A673 (cell line): ENCODE data around the gene CDC123. TPM values are rescaled to one million over a fixed set of nuclear protein-coding genes. Genes with fewer than 3 reads are reported as not detected.
A peak's percentile ranks its signal among the peaks of the same experiment; 100 is the strongest.

Experiments used
- BruUV-seq: library from RNA; stranded (reverse); fragments of 400-500 nt; replicated peaks from 2 replicates; lab custom pipeline; 2021; lab: Mats Ljungman, UMichigan
- CTCF ChIA-PET: fragments of 300-600 bp; sonication (Branson Sonifier 250); formaldehyde crosslinking; loops from one replicate; lab custom pipeline; 2022; ENCODE audit warnings: antibody characterized with exemption; lab: Charles Lee
- POLR2A ChIA-PET: fragments of 300-600 bp; sonication (Branson Sonifier 250); formaldehyde crosslinking; loops from one replicate; lab custom pipeline; 2022; ENCODE audit warnings: antibody characterized with exemption; ENCODE audit not compliant: low non-redundant PET; lab: Charles Lee
- DNase-seq: peaks from one replicate; pipeline ENCODE4 v3.0.0-alpha.2; 2015; ENCODE audit warnings: low spot score
- H3K27ac ChIP-seq: fragments of 200-600 bp; sonication (generic); 2 replicates; pipeline ENCODE4 v1.5.1; 2016; ENCODE audit warnings: mixed run types, low read depth, mild to moderate bottlenecking, mixed read lengths, antibody characterized with exemption, low read length; ENCODE audit not compliant: poor library complexity, severe bottlenecking
- H3K27me3 ChIP-seq: fragments of 200-600 bp; sonication (generic); replicated peaks from 2 replicates; pipeline ENCODE4 v1.6.1; 2017; ENCODE audit warnings: mixed run types, low read depth, mild to moderate bottlenecking, mixed read lengths, antibody characterized with exemption, low read length; ENCODE audit not compliant: insufficient read depth, poor library complexity
- H3K36me3 ChIP-seq: fragments of 200-600 bp; sonication (generic); 2 replicates; pipeline ENCODE4 v1.6.1; 2016; ENCODE audit warnings: mixed run types, mild to moderate bottlenecking, mixed read lengths, antibody characterized with exemption, low read length; ENCODE audit not compliant: insufficient read depth, poor library complexity, severe bottlenecking
- H3K4me1 ChIP-seq: fragments of 200-600 bp; sonication (generic); 2 replicates; pipeline ENCODE4 v1.6.1; 2017; ENCODE audit warnings: mixed run types, mild to moderate bottlenecking, mixed read lengths, antibody characterized with exemption, low read length; ENCODE audit not compliant: insufficient read depth, poor library complexity, severe bottlenecking
- H3K4me3 ChIP-seq: fragments of 200-600 bp; sonication (generic); 2 replicates; pipeline ENCODE4 v1.5.1; 2016; ENCODE audit warnings: low read depth, mixed run types, mild to moderate bottlenecking, mixed read lengths, low read length; ENCODE audit not compliant: poor library complexity, severe bottlenecking
- H3K9me3 ChIP-seq: fragments of 200-600 bp; sonication (generic); 2 replicates; pipeline ENCODE4 v1.6.1; 2016; ENCODE audit warnings: mixed run types, low read depth, mild to moderate bottlenecking, mixed read lengths, antibody characterized with exemption, low read length; ENCODE audit not compliant: poor library complexity, severe bottlenecking
- CTCF ChIP-seq: fragments of 300-800, 200-600 bp; sonication (generic); conservative IDR thresholded peaks from 2 replicates; pipeline ENCODE4 v1.5.1; 2017; ENCODE audit warnings: low read depth, mild to moderate bottlenecking, antibody characterized with exemption, low read length, moderate library complexity, mixed read lengths
- EZH2 ChIP-seq: fragments of 200-600 bp; sonication (generic); IDR thresholded peaks from 2 replicates; pipeline ENCODE4 v1.6.1; 2017; ENCODE audit warnings: borderline replicate concordance, low read depth, mild to moderate bottlenecking, mixed read lengths, antibody characterized with exemption, low read length; ENCODE audit not compliant: poor library complexity, severe bottlenecking
- intact Hi-C: fragments of 100-400 bp; cut with micrococcal nuclease; formaldehyde crosslinking; loops from one replicate; pipeline ENCODE4 v1.10.0; 2022; ENCODE audit not compliant: unreplicated experiment
- total RNA-seq: library from RNA; stranded (reverse); gene quantifications from 2 replicates; pipeline ENCODE4 v1.2.3, GENCODE V29; 2021

The CDC123 gene
- total RNA-seq, 1 experiment from 2014 or later = 207 TPM

DNA sequence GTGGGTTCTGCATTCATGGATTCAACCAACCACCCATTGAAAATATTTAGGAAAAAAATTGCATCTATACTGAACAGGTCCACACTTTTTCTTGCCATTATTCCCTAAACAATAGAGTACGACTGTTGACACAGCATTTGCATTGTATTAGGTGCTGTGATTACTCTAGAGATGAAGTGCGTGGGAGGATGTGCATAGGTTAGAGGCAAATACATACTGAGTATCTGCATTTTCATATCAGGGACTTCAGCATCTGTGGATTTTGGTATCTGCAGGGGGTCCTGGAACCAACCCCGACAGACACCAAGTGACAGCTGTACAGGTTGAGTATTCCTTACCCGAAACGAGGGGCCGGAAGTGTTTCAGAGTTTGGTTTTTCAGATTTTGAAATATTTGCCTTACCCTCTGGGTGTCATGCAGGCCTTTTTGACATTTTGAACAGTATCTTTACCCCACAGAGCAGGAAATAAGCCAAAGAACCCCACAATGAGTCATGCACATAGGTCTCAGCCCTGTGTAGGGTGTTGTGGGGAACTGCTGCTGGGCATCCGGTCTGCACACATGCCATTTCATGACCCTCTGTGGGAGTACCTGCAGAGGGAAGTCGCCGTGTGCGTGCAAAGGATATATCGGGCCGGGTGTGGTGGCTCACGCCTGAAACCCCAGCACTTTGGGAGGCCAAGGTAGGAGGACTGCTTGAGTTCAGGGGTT is 14.8 kb upstream of the CDC123 start:
- H3K27ac ChIP-seq = no peak overlapping the region
- no peaks in the 10 kb centered on the region for H3K27me3 ChIP-seq
- no TSS peak for BruUV-seq
- peaks cover 73% of the 10 kb centered on the region for H3K36me3 ChIP-seq
- intact Hi-C loops = no loop called here
- H3K4me1 ChIP-seq = no peaks in the 10 kb centered on the region
- TF ChIP-seq CTCF (no peak), EZH2 (no peak)
- H3K4me3 ChIP-seq = no peak overlapping the region
- H3K9me3 ChIP-seq = no peaks in the 10 kb centered on the region
- POLR2A ChIA-PET = interaction anchor here (0.6 kb wide), 1 partner anchor 9 kb away, joined by 4 read pairs; no protein-coding TSS in a partner anchor
- DNase-seq = no peak
- CTCF ChIA-PET = no interaction called here

DNA sequence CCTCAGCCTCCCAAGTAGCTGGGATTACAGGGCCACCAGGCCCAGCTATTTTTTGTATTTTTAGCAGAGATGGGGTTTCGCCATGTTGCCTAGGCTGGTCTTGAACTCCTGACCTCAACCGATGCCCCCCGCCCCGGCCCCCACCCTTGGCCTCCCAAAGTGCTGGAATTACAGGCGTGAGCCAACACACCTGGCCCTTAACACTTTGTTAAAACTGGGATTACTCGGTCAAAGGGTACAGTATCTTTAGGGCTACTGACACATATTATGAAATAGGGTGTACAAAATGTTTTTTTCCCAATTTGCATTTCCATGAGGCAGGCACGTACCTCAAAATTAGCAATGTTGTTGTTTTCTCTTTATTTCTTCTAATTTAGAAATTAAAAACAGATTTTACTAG is 11.8 kb upstream of the CDC123 start:
- no peaks in the 10 kb centered on the region for H3K4me1 ChIP-seq
- H3K36me3 ChIP-seq = peaks cover 53% of the 10 kb centered on the region
- H3K4me3 ChIP-seq = no peak overlapping the region
- no peaks in the 10 kb centered on the region for H3K9me3 ChIP-seq
- no peaks in the 10 kb centered on the region for H3K27me3 ChIP-seq
- CTCF ChIA-PET = no interaction called here
- BruUV-seq = no TSS peak
- TF ChIP-seq EZH2 = no peak
- TF ChIP-seq CTCF = no peak
- POLR2A ChIA-PET = no interaction called here
- no peak for DNase-seq
- H3K27ac ChIP-seq = no peak overlapping the region
- intact Hi-C loops = no loop called here

DNA sequence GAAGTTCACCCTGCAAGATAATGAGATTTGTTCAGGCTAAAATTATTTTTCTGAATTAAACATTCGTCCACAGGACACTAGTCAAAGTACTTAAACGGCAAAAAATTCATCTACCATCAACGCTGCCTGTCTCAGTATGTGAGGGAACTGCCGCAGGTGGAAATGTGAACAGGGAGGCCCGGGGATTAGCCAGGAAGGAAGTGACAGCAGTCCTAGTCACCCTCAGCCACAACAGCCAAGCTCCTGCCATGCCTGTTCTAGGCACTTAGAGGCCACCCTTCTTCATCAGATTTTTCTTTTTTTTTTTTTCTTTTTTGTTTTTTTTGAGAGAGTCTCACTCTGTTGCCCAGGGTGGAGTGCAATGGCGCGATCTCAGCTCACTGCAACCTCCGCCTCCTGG is 9.7 kb upstream of the CDC123 start:
- no peaks in the 10 kb centered on the region for H3K4me1 ChIP-seq
- CTCF ChIA-PET = no interaction called here
- no peak overlapping the region for H3K4me3 ChIP-seq

More for the DNA sequence above, 9.7 kb upstream of the CDC123 start:
- Histone ChIP-seq H3K9me3 (no peaks in the 10 kb centered on the region), H3K27me3 (no peaks in the 10 kb centered on the region), H3K27ac (peak overlapping the region; percentile 51), H3K36me3 (peaks cover 33% of the 10 kb centered on the region)
- POLR2A ChIA-PET = no interaction called here
- TF ChIP-seq CTCF (no peak), EZH2 (no peak)
- intact Hi-C loops = no loop called here
- no TSS peak for BruUV-seq
- DNase-seq = no peak
